ENCODE measurements around the gene RPP21. TPM values are rescaled to one million over a fixed set of nuclear protein-coding genes. Genes with fewer than 3 reads are reported as not detected.

Gene RPP21
- total RNA-seq, 2 experiments from 2014 or later = 50.4 to 88.1 TPM

- Histone ChIP-seq H3K79me2 (ENCODE audit: insufficient read depth, low read depth, low read length) (peaks cover 9% of the 10 kb centered on the region; the same call in 1 of the 2 replicates), H3K4me2 (ENCODE audit: low read length) (no peak overlapping the region), H4K20me1 (ENCODE audit: insufficient read depth, low read length) (no peaks in the 10 kb centered on the region), H3K4me1 (ENCODE audit: insufficient read depth, low read length, poor library complexity, severe bottlenecking) (peaks cover 9% of the 10 kb centered on the region), H3K4me3 (ENCODE audit: low read depth, low read length, poor library complexity, severe bottlenecking) (no peak overlapping the region), H3K27ac (ENCODE audit: low read depth, low read length, poor library complexity, severe bottlenecking) (no peak overlapping the region), H3K36me3 (ENCODE audit: insufficient read depth, low read length) (peaks cover 69% of the 10 kb centered on the region), H2AFZ (ENCODE audit: low read length) (no peak overlapping the region), H3K9me3 (ENCODE audit: low read length) (no peaks in the 10 kb centered on the region), H3K9me2 (ENCODE audit: insufficient read depth, low read length) (no peaks in the 10 kb centered on the region)
- CTCF ChIA-PET (ENCODE audit: unreplicated experiment) = interaction anchor here (0.5 kb wide), 1 partner anchor 38 kb away, joined by 3 read pairs; no protein-coding TSS in a partner anchor
- POLR2A ChIA-PET = interaction anchor here (0.5 to 0.6 kb wide), 3 partner anchors 9 to 684 kb away, joined by 4 read pairs; no protein-coding TSS in a partner anchor
- intact Hi-C loops (cut with micrococcal nuclease; ENCODE audit: unreplicated experiment) = no loop called here
- no peak for DNase-seq (ENCODE audit: low spot score)
- TF ChIP-seq EZH2phosphoT487 (IDR thresholded peaks at IDR 0.05; ENCODE audit: borderline replicate concordance, low read depth, low read length) = no peak
- BruUV-seq (replicated peaks) = no TSS peak
Measured at GRCh38 chr6:30331981-30332380, 13.0 kb upstream of the RPP21 start.

DNA sequence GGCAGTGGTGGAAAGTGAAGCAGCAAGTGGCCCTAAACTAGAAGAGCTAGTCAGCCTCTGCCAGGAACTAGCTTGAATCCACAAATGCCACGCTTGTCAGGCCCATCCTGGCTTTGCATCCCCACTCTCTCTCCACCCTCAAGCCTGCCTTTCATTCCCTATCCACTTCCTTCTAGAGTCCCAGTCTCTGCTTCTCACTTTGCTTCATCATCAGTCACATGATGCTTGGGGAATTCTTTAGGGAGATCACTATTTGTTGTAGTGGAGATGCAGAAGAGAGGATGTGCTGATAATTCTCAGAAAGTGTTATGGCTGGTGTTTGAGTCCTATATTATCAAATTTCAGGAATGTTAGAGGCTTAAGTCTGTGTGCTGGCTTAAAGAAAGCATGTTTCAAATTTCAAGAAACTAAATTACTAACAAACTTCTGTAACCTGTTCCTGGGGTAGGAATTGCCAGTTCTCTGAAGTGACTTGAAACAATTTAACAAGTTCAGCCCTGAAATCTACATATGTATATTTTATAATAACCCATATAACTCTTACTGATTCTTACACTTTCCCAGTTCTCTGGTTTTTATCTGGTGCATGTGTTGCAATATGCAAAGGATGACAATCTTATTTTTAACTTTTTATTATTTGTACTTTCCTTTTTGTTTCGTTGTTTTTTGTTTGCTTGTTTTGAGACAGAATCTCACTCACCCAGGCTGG, 10.7 kb upstream of the RPP21 start:
- H3K27ac ChIP-seq (ENCODE audit: low read depth, low read length, poor library complexity, severe bottlenecking) = no peak overlapping the region
- H3K9me2 ChIP-seq (ENCODE audit: insufficient read depth, low read length) = no peaks in the 10 kb centered on the region
- no TSS peak for BruUV-seq (replicated peaks)
- H3K4me1 ChIP-seq (ENCODE audit: insufficient read depth, low read length, poor library complexity, severe bottlenecking) = no peaks in the 10 kb centered on the region
- no peak for DNase-seq (ENCODE audit: low spot score)
- intact Hi-C loops (cut with micrococcal nuclease; ENCODE audit: unreplicated experiment) = no loop called here
- H3K79me2 ChIP-seq (ENCODE audit: insufficient read depth, low read depth, low read length) = no peaks in the 10 kb centered on the region
- no peak overlapping the region for H3K4me2 ChIP-seq (ENCODE audit: low read length)
- H4K20me1 ChIP-seq (ENCODE audit: insufficient read depth, low read length) = no peaks in the 10 kb centered on the region
- H3K36me3 ChIP-seq (ENCODE audit: insufficient read depth, low read length) = peaks cover 83% of the 10 kb centered on the region
- no peak overlapping the region for H3K4me3 ChIP-seq (ENCODE audit: low read depth, low read length, poor library complexity, severe bottlenecking)
- TF ChIP-seq, protein P1, sequence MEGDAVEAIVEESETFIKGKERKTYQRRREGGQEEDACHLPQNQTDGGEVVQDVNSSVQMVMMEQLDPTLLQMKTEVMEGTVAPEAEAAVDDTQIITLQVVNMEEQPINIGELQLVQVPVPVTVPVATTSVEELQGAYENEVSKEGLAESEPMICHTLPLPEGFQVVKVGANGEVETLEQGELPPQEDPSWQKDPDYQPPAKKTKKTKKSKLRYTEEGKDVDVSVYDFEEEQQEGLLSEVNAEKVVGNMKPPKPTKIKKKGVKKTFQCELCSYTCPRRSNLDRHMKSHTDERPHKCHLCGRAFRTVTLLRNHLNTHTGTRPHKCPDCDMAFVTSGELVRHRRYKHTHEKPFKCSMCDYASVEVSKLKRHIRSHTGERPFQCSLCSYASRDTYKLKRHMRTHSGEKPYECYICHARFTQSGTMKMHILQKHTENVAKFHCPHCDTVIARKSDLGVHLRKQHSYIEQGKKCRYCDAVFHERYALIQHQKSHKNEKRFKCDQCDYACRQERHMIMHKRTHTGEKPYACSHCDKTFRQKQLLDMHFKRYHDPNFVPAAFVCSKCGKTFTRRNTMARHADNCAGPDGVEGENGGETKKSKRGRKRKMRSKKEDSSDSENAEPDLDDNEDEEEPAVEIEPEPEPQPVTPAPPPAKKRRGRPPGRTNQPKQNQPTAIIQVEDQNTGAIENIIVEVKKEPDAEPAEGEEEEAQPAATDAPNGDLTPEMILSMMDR (conservative IDR thresholded peaks at IDR 0.05; ENCODE audit: low read length) = no peak
- no peak for TF ChIP-seq EZH2phosphoT487 (IDR thresholded peaks at IDR 0.05; ENCODE audit: borderline replicate concordance, low read depth, low read length)
- ChIA-PET POLR2A (no interaction called here), CTCF (ENCODE audit: unreplicated experiment) (no interaction called here)
- no peak overlapping the region for H2AFZ ChIP-seq (ENCODE audit: low read length)
- no peaks in the 10 kb centered on the region for H3K9me3 ChIP-seq (ENCODE audit: low read length)

DNA sequence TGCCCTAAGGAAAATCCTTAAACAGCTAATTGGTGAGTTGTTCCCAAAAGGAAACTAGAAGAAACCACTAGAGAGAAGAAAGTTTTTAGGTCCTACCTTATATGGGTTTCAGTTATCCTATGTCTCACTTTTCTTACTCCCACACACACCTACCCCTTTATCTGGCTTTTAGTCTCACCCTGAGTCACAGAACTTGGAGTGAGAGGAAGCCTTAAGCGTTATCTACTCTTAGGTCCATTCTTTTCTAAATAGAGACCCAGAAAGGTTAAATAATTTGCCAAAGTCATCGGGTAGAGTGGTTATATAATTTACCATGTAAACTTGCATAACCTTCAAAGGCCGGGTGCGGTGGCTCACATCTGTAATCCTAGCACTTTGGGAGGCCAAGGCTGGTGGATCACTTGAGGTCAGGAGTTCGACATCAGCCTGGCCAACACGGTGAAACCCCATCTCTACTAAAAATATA, 4.3 kb upstream of the RPP21 start:
- Histone ChIP-seq H3K27ac (ENCODE audit: low read depth, low read length, poor library complexity, severe bottlenecking) (no peak overlapping the region), H3K9me2 (ENCODE audit: insufficient read depth, low read length) (no peaks in the 10 kb centered on the region), H3K4me3 (ENCODE audit: low read depth, low read length, poor library complexity, severe bottlenecking) (no peak overlapping the region), H3K36me3 (ENCODE audit: insufficient read depth, low read length) (peaks cover 52% of the 10 kb centered on the region), H2AFZ (ENCODE audit: low read length) (no peak overlapping the region), H3K4me2 (ENCODE audit: low read length) (no peak overlapping the region), H3K79me2 (ENCODE audit: insufficient read depth, low read depth, low read length) (peaks cover under 1% of the 10 kb centered on the region; the same call in 1 of the 2 replicates), H4K20me1 (ENCODE audit: insufficient read depth, low read length) (no peaks in the 10 kb centered on the region), H3K4me1 (ENCODE audit: insufficient read depth, low read length, poor library complexity, severe bottlenecking) (peaks cover under 1% of the 10 kb centered on the region), H3K9me3 (ENCODE audit: low read length) (no peaks in the 10 kb centered on the region)
- intact Hi-C loops (cut with micrococcal nuclease; ENCODE audit: unreplicated experiment) = loop anchor here (10.0 kb wide), 1 partner anchor 276 kb away; the partner anchor contains the start of genes POLR1H and PPP1R11
- ChIA-PET CTCF (ENCODE audit: unreplicated experiment) (no interaction called here), POLR2A (interaction anchor here (0.6 kb wide), 1 partner anchor 70 kb away, joined by 3 read pairs; no protein-coding TSS in a partner anchor)
- BruUV-seq (replicated peaks) = no TSS peak
- TF ChIP-seq EZH2phosphoT487 (IDR thresholded peaks at IDR 0.05; ENCODE audit: borderline replicate concordance, low read depth, low read length) = no peak
- TF ChIP-seq, protein P1 (conservative IDR thresholded peaks at IDR 0.05; ENCODE audit: low read length) = no peak
- DNase-seq (ENCODE audit: low spot score) = no peak
